Fibroblast of lung (primary cell): Measurements from ENCODE around the gene CALR3.

Experiments used
- EZH2 ChIP-seq: IDR thresholded peaks from 2 replicates; pipeline ENCODE4 v1.5.1; 2012; ENCODE audit warnings: low read length, control low read depth, mild to moderate bottlenecking; ENCODE audit errors: missing control alignments
- TF ChIP-seq, protein P1 (sequence below), 2 donors: IDR thresholded peaks in 1 of 2; conservative IDR thresholded peaks in 1 of 2; 1 replicate in 1 of 2; 2 replicates in 1 of 2; pipeline ENCODE4 v1.5.1; 2011 to 2012; ENCODE audit warnings: low read length in 2 of 2, control low read depth in 1 of 2, inconsistent platforms in 1 of 2, low read depth in 1 of 2, mild to moderate bottlenecking in 1 of 2

DNA sequence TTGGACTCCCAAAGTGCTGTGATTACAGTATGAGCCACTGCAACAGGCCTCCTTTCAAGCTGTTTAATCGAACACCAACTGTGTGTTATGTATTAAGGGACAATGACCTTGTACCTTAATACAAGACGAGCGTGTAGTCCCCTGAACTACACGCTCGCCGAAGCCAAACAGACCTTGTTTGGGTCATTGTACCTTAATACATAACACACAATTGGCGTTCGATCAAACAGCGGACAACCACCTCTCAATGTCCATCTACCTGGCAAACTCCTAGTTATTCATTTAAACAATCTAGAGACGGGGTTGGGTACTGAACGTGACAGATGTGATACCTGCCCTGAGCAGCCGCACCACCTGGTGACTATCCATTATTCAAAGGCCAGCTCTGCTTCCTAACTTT lies 45.0 kb upstream of the CALR3 start:
- TF ChIP-seq, protein P1, sequence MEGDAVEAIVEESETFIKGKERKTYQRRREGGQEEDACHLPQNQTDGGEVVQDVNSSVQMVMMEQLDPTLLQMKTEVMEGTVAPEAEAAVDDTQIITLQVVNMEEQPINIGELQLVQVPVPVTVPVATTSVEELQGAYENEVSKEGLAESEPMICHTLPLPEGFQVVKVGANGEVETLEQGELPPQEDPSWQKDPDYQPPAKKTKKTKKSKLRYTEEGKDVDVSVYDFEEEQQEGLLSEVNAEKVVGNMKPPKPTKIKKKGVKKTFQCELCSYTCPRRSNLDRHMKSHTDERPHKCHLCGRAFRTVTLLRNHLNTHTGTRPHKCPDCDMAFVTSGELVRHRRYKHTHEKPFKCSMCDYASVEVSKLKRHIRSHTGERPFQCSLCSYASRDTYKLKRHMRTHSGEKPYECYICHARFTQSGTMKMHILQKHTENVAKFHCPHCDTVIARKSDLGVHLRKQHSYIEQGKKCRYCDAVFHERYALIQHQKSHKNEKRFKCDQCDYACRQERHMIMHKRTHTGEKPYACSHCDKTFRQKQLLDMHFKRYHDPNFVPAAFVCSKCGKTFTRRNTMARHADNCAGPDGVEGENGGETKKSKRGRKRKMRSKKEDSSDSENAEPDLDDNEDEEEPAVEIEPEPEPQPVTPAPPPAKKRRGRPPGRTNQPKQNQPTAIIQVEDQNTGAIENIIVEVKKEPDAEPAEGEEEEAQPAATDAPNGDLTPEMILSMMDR (conservative IDR thresholded peaks at IDR 0.05 in 1 of 2, IDR thresholded peaks at IDR 0.05 in 1 of 2; ENCODE audit: low read depth in 1 of 2, low read length in 2 of 2): no peak
- TF ChIP-seq EZH2: no peak
